A673 (cell line): Measurements from ENCODE around the gene UGT1A4. TPM values are rescaled to one million over a fixed set of nuclear protein-coding genes. Genes with fewer than 3 reads are reported as not detected.

Experiments used
- BruUV-seq: library from RNA; stranded (reverse); fragments of 400-500 nt; replicated peaks from 2 replicates; lab custom pipeline; 2021; lab: Mats Ljungman, UMichigan
- CTCF ChIA-PET: fragments of 300-600 bp; sonication (Branson Sonifier 250); formaldehyde crosslinking; loops from one replicate; lab custom pipeline; 2022; ENCODE audit warnings: antibody characterized with exemption; lab: Charles Lee
- POLR2A ChIA-PET: fragments of 300-600 bp; sonication (Branson Sonifier 250); formaldehyde crosslinking; loops from one replicate; lab custom pipeline; 2022; ENCODE audit warnings: antibody characterized with exemption; ENCODE audit not compliant: low non-redundant PET; lab: Charles Lee
- DNase-seq: peaks from one replicate; pipeline ENCODE4 v3.0.0-alpha.2; 2015; ENCODE audit warnings: low spot score
- H3K27ac ChIP-seq: fragments of 200-600 bp; sonication (generic); 2 replicates; pipeline ENCODE4 v1.5.1; 2016; ENCODE audit warnings: mixed run types, low read depth, mild to moderate bottlenecking, mixed read lengths, antibody characterized with exemption, low read length; ENCODE audit not compliant: poor library complexity, severe bottlenecking
- H3K27me3 ChIP-seq: fragments of 200-600 bp; sonication (generic); replicated peaks from 2 replicates; pipeline ENCODE4 v1.6.1; 2017; ENCODE audit warnings: mixed run types, low read depth, mild to moderate bottlenecking, mixed read lengths, antibody characterized with exemption, low read length; ENCODE audit not compliant: insufficient read depth, poor library complexity
- H3K36me3 ChIP-seq: fragments of 200-600 bp; sonication (generic); 2 replicates; pipeline ENCODE4 v1.6.1; 2016; ENCODE audit warnings: mixed run types, mild to moderate bottlenecking, mixed read lengths, antibody characterized with exemption, low read length; ENCODE audit not compliant: insufficient read depth, poor library complexity, severe bottlenecking
- H3K4me1 ChIP-seq: fragments of 200-600 bp; sonication (generic); 2 replicates; pipeline ENCODE4 v1.6.1; 2017; ENCODE audit warnings: mixed run types, mild to moderate bottlenecking, mixed read lengths, antibody characterized with exemption, low read length; ENCODE audit not compliant: insufficient read depth, poor library complexity, severe bottlenecking
- H3K4me3 ChIP-seq: fragments of 200-600 bp; sonication (generic); 2 replicates; pipeline ENCODE4 v1.5.1; 2016; ENCODE audit warnings: low read depth, mixed run types, mild to moderate bottlenecking, mixed read lengths, low read length; ENCODE audit not compliant: poor library complexity, severe bottlenecking
- H3K9me3 ChIP-seq: fragments of 200-600 bp; sonication (generic); 2 replicates; pipeline ENCODE4 v1.6.1; 2016; ENCODE audit warnings: mixed run types, low read depth, mild to moderate bottlenecking, mixed read lengths, antibody characterized with exemption, low read length; ENCODE audit not compliant: poor library complexity, severe bottlenecking
- EZH2 ChIP-seq: fragments of 200-600 bp; sonication (generic); IDR thresholded peaks from 2 replicates; pipeline ENCODE4 v1.6.1; 2017; ENCODE audit warnings: borderline replicate concordance, low read depth, mild to moderate bottlenecking, mixed read lengths, antibody characterized with exemption, low read length; ENCODE audit not compliant: poor library complexity, severe bottlenecking
- intact Hi-C: fragments of 100-400 bp; cut with micrococcal nuclease; formaldehyde crosslinking; loops from one replicate; pipeline ENCODE4 v1.10.0; 2022; ENCODE audit not compliant: unreplicated experiment
- total RNA-seq: library from RNA; stranded (reverse); gene quantifications from 2 replicates; pipeline ENCODE4 v1.2.3, GENCODE V29; 2021
- TF ChIP-seq, protein P1 (sequence below): fragments of 300-800, 200-600 bp; sonication (generic); conservative IDR thresholded peaks from 2 replicates; pipeline ENCODE4 v1.5.1; 2017; ENCODE audit warnings: low read depth, mild to moderate bottlenecking, antibody characterized with exemption, low read length, moderate library complexity, mixed read lengths

The UGT1A4 gene
- total RNA-seq, 1 experiment from 2014 or later, result 0.11 TPM

DNA sequence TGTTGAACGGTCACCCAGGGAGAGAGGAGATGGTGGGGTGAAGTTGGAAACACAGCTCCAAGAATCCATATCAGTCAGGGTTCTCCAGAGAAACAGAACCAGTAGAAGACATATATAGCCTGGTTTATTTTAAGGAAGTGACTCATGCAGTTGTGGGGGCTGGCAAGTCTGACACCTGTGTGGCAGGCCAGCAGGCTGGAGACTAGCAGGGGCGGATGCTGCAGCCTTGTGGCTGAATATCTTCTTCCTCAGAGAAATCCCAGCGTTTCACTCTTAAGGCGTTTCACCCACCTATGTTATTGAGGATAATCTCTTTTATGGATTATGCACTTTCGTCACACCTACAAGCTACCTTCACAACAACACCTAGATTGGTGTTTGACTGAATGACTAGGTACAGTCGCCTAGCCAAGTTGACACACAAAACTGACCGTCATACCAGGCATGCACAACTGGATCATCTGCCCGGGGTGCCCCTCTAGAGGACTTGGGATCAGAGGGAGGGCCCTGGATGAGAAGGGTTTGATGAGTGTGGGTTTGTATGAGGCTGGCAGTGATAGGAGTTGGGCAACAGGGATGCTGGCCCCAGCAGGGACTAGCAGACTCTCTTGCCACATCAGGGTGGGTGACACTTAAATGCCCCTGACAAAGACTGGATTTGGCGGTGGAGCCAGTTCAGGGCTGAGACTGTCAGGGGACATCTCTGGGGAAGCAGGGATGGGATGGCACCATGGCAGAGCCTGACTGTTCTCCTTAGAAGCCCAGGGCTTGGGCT is 83.0 kb downstream of the UGT1A4 start:
- Histone ChIP-seq H3K4me3 (no peak overlapping the region), H3K9me3 (no peaks in the 10 kb centered on the region), H3K27ac (no peak overlapping the region), H3K4me1 (no peaks in the 10 kb centered on the region), H3K27me3 (no peaks in the 10 kb centered on the region), H3K36me3 (no peaks in the 10 kb centered on the region)
- ChIA-PET POLR2A (no interaction called here), CTCF (no interaction called here)
- DNase-seq, result no peak
- intact Hi-C loops, result no loop called here
- TF ChIP-seq EZH2, result no peak
- TF ChIP-seq, protein P1, sequence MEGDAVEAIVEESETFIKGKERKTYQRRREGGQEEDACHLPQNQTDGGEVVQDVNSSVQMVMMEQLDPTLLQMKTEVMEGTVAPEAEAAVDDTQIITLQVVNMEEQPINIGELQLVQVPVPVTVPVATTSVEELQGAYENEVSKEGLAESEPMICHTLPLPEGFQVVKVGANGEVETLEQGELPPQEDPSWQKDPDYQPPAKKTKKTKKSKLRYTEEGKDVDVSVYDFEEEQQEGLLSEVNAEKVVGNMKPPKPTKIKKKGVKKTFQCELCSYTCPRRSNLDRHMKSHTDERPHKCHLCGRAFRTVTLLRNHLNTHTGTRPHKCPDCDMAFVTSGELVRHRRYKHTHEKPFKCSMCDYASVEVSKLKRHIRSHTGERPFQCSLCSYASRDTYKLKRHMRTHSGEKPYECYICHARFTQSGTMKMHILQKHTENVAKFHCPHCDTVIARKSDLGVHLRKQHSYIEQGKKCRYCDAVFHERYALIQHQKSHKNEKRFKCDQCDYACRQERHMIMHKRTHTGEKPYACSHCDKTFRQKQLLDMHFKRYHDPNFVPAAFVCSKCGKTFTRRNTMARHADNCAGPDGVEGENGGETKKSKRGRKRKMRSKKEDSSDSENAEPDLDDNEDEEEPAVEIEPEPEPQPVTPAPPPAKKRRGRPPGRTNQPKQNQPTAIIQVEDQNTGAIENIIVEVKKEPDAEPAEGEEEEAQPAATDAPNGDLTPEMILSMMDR, result no peak
- BruUV-seq, result no TSS peak

DNA sequence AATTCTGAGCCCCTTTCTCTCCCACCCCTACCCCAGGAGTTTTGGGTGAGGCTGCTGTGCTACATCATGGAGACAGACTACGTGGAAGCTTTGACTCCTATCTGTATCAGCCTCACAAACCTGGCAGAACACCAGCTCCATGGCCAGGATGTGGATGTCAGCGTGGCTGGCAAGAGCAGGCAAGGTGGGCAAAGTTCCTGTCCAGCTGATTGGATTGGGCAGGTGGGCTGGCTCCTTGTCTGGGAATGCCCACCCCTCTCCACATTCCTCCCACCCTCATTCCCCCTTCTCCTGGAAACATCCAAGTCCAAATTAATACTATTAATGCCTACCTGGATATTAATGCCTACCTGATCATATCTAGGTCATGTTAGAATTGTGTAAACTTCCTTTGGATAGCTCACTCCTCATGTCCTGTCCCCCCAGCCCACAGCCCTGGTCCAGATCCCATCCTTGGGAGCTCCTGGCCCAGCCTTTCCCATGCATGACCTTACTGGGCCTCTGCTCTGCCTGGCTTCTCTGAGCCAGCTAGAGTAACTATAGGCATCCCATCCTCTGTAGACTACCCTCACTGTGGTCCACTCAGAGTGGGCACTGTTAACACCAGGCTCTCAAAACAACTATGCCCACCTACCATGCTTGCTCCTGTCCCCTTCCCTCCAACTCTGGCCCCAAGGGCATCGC is 83.7 kb downstream of the UGT1A4 start:
- TF ChIP-seq, protein P1, result no peak
- TF ChIP-seq EZH2, result no peak
- no peak for DNase-seq
- H3K9me3 ChIP-seq, result no peaks in the 10 kb centered on the region
- H3K4me3 ChIP-seq, result no peak overlapping the region
- BruUV-seq, result no TSS peak
- H3K4me1 ChIP-seq, result no peaks in the 10 kb centered on the region
- no peaks in the 10 kb centered on the region for H3K36me3 ChIP-seq
- H3K27me3 ChIP-seq, result no peaks in the 10 kb centered on the region
- ChIA-PET CTCF (no interaction called here), POLR2A (no interaction called here)
- no peak overlapping the region for H3K27ac ChIP-seq
- intact Hi-C loops, result no loop called here

DNA sequence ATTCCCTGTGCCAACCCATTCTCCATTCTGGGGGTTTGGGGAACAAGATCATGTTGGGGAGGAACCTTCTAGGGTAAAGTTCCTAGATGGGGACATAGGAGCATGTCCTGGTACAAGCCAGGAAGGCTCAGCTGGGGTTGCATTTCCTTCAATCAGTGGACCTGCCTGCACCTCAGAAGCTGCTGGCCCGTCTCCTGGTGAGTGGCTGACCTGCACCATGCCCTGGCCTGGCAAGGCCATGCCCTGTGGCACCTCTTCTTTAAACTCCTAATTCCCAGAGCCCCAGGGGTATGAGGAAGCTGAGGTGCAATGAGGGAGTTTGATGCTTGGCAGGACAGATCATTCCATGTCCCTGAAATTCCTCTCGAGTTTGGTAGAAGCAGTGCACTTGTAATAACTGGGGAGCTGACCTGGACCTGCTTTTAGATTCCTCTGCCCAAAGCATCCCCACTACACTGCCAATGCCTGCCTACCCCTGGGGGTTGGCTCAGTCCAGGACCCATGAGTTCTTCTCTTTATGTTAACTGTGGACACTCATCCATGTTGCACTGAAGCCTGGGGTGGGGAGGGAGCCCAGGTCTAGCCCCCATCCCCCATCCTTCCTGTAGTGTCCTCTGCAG is 84.9 kb downstream of the UGT1A4 start:
- TF ChIP-seq, protein P1, result no peak
- no peak for TF ChIP-seq EZH2
- no TSS peak for BruUV-seq
- no peak for DNase-seq
- intact Hi-C loops, result no loop called here
- CTCF ChIA-PET, result no interaction called here
- H3K36me3 ChIP-seq, result no peaks in the 10 kb centered on the region
- H3K27ac ChIP-seq, result no peak overlapping the region
- no peaks in the 10 kb centered on the region for H3K27me3 ChIP-seq
- POLR2A ChIA-PET, result no interaction called here
- no peaks in the 10 kb centered on the region for H3K9me3 ChIP-seq
- H3K4me3 ChIP-seq, result no peak overlapping the region
- no peaks in the 10 kb centered on the region for H3K4me1 ChIP-seq
